HG02571 (cell line): ENCODE data around the gene CSNK1D.
"Not testable (repeated sequence)": the region's sequence is repeated elsewhere in the genome, so short reads cannot be mapped to it uniquely, and the experiment has no call there.

Experiments
- ATAC-seq: cut with Tn5 transposase; IDR thresholded peaks from one replicate; pipeline ENCODE4 v1.9.1; 2021; ENCODE audit warnings: mild to moderate bottlenecking, moderate library complexity; ENCODE audit not compliant: unreplicated experiment

The CSNK1D gene

GRCh38 chr17:82276938-82277337 lies 3.4 kb upstream of the CSNK1D start:
- ATAC-seq: no peak

DNA sequence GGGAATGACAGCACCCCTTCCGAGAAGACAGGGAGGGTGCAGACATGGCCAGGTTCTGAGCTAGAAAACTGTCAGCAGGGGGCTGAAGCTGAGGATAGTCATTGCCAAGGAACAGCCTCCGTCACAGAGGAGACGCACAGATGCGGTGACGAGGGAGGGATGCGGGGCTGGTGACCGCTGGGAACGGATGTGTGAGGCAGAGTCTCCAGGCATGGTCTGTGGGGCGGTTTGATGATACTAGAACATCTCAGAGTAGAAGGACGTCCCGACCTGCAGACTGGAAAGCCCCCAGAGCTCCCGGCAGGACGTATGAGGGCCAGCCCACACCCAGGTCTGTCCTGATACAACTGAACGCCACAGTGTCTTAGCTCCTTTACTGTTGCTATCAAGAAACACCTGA lies 1.8 kb upstream of the CSNK1D start:
- no peak for ATAC-seq

- no peak for ATAC-seq
Measured at GRCh38 chr17:82274134-82275020, 877 bp upstream of the CSNK1D start.

DNA sequence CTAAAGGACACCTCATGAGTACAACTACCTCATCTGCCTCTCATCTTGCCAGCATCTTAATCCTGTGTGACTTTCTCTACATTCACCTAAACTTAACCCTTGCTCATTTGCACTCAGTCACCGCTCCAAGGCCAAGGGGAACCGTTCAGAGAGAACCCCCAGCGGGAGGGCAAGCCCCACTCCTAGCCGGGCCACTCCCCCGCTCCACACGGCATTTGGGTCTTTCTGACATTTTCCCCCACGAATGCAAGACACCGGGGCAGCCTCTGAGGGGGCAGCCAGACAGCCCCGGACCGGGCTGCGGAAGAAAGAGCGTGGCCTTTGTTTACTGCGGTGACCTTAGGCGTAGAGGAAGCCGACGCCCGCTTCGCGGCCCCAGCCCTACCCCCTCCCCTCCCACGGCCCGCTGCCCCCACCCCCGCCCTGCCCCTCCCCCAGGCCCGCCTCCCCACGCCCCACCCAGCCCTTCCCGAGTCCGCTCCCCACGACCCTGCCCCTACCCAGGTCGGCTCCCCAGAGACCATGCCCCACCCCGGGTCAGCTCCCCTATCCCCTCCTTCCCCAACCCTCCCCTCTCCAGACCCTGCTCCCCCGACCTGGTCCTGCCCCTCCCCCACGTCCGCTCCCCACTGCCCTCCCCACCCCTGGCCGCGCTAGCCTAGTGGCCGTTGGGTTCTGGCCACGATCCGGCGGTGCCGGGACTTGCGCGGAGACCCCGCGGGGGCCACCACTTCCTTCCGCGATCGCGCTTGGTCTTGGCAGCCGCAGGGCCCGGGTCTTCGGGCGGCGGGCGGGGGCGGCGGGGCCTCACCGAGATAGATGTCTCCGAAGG lies 789 bp downstream of the CSNK1D start:
- ATAC-seq: no peak

GRCh38 chr17:82271401-82271800 lies 2.1 kb downstream of the CSNK1D start:
- no peak for ATAC-seq

- ATAC-seq: no peak
Measured at GRCh38 chr17:82270651-82271050, 2.8 kb downstream of the CSNK1D start.

GRCh38 chr17:82269882-82270500 lies 3.5 kb downstream of the CSNK1D start:
- no peak for ATAC-seq

DNA sequence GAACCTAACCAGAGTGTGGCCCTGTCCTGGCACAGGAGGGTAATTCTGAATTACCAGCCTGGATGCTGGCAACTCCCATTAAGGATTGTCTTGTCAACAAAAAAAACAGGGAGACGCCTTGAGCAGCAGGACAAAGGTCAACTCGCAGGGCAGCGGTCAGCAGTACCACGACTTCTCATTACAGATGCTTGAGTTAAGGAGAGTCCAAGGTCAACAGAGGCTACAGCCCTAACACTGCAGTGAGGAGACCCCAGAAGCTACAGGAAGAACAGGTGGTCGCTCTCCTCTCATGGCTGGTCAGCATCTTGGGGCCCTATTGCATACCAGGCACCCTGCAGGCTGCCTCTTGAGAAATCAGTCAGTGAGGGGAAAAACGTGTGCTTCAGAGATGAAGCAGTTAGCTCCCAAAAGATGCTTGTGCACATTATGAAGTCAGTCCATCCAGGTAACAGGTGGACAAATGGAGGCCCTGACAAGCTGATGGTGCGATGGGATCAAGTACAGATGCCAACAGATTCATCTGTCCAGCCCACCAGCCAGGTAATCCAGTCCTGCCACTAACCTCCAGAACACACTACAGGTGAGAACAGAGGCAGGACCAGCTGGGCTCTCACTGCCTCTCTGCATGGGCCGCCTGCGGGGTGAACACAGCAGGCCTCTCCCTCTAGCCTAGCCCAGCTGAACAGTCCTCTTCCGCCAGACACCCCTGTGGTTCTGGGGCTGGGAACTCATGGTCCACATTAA lies 4.2 kb downstream of the CSNK1D start:
- ATAC-seq: no peak

DNA sequence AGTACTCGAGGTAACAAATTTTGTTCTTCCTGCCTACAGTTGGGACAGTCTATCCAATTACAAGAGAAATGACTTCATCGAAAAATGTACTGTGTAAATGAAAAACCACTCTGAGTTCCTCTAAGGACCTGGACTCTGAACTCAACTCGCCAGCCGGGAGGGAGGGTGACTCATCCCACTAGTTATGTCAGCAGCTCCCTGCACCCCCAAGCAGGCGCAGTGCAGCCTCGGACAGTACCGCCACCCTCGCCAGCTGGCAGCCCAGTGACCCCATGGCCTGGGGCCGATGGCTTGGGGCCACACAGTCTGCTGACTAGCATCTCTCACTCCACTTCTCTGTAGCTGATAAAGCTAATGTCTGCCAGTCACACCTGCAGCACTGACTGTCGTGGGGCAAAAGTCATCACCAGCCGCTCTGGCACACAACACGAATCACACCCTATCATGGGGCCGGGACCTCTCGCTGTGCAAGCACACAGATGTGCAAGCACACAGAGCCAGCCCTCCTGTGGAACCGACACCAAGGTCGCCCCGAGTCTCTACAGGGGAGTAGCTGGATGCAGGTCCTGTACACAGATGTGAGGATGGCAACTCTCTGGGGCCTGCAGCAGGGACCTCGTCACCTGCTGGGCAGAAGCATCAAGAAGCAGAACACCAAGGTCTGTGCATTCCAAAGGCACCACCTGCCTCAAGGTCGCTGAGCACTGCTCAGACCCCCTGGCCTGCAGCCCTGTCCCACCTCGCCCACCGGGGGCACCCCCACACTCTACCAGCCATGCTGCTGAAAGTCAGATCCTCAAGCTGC lies 5.7 kb downstream of the CSNK1D start:
- ATAC-seq: no peak

GRCh38 chr17:82266142-82266541 lies 7.4 kb downstream of the CSNK1D start:
- no peak for ATAC-seq

- no peak for ATAC-seq
Measured at GRCh38 chr17:82263641-82264040, 9.9 kb downstream of the CSNK1D start.

GRCh38 chr17:82262344-82262743 lies 11.2 kb downstream of the CSNK1D start:
- ATAC-seq: no peak

- not testable (repeated sequence) for ATAC-seq
Measured at GRCh38 chr17:82259972-82260961, 13.2 kb downstream of the CSNK1D start.

DNA sequence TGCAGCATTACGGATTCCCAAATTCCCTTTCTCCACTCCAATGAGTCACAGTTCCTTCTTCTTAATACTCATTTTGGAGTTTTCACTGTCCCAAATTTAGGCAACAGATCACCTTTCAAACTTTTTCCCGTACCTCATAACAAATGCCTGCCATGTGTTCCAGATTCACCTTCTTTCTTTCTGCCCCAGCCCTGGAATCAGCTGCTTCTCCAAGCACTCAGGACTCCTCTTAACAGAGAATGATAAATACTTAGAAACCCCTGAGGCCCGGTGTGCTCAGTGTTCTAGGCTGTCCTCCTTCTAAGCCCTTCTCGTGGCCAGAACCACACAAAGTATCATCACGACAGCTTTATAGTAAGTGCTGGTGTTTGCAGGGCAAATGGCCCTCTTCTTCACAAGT lies 14.9 kb downstream of the CSNK1D start:
- ATAC-seq: no peak

DNA sequence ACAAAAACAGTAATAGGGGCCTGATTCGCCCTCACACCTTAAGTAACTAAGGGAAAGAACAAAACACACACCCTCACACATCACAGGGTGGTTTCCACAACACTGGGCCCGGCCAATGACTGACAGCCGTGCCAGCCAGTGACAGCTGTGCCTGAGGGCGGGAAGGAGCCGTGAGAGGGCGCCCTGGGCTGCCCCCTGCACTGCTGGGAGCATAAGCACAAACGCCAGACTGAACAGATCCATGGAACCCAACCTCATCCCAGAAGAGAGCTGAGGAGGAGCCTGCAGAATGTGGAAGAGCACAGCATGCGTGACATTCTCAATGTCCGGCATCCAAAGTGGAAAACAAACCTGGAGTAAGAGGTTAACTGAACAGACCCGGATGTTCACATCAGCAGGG lies 16.0 kb downstream of the CSNK1D start:
- no peak for ATAC-seq

- no peak for ATAC-seq
Measured at GRCh38 chr17:82256242-82256885, 17.1 kb downstream of the CSNK1D start.

DNA sequence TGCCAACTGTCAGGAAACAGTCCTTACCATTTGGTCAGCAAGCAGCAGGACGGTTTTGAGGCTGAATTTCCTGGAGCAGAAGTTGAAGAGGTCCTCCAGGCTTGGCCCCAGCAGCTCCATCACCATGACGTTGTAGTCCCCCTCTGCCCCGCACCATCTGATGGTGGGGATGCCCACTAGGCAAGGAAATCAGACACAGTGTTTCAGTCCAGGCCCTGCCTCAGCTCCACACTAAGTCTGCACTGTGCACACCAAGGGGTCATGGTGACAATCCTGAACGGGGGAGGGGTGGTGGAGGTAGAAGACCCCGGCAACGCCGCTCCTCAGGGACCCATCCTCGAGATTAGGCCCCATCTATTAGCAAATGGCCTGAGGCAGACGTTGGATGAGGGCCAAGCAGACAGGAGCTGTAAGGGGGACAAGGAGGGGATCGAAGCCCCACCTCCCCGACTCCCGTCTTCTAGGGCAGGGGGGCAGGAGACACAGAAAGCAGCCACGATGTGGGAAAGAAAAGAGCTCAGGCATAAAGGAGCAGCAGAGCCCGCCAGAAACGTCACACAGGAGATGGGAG lies 18.0 kb downstream of the CSNK1D start:
- no peak for ATAC-seq

- not testable (repeated sequence) for ATAC-seq
Measured at GRCh38 chr17:82254746-82255145, 18.8 kb downstream of the CSNK1D start.
